Activated CD4-positive, alpha-beta T cell treated with anti-CD3 and anti-CD28 coated beads, Interleukin-2, amount 50 U/mL, for 48 hours (primary cell): ENCODE measurements around the gene BARX2.

Experiments used
- DNase-seq, 2 experiments: peaks; one replicate each; pipeline ENCODE4 v3.0.0-alpha.2; 2020

Gene BARX2

GRCh38 chr11:129374081-129374992 is 1.3 kb upstream of the BARX2 start:
- peak in 1 of 2 experiments; percentile 15 for DNase-seq

GRCh38 chr11:129374993-129375750 is 476 bp upstream of the BARX2 start:
- DNase-seq = peak; percentile 28 to 45

DNA sequence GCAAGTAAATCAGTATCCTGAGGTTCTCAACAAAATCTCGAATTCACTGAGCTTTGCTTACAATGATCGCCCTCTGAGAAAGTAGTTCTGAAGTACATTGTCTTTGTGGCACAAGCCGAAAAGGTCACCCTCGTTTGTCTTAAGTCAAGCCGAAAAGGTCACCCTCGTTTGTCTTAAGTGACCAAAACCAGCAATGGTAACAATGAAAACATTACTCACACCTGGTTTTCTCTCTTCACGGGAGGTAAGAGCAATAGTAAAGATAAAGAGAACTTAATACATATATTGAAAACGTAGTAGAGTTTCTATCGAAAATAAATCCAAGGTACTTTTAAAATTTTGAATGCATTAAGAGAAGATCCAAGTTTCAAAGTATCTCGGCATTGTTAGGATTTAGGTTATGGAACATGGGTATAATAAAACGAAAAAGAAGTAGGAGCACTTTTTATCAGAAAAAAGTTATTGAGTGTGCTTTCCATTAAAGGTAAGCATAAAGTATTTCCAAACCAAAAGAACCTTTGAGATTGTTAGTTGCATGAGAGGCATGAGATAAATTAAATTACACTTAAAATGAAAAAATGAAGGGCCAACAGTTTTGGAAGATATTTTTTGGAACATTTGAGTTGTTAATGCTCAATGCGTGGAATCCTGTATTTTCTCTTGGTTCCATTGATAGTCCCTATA is 1.2 kb downstream of the BARX2 start:
- DNase-seq = no peak

DNA sequence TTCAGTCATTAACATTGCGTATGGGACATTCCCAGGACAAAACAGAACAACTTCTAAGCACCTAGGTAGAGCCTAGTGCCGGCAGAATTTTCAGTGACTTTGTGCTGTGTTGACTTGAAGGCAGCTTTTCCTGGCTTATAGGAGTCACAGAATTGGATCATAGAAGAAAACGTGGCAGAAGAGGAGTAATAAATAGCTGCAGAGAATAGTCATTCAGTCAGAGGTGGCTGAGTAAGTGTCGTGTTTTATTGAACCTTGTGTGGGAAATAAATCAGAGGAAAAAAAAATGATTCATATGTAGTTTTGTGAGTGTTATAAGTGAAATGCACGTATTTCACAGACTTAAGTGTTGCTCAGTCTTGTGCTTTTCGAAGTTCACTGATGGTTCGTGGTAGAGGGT is 2.1 kb downstream of the BARX2 start:
- DNase-seq = no peak

DNA sequence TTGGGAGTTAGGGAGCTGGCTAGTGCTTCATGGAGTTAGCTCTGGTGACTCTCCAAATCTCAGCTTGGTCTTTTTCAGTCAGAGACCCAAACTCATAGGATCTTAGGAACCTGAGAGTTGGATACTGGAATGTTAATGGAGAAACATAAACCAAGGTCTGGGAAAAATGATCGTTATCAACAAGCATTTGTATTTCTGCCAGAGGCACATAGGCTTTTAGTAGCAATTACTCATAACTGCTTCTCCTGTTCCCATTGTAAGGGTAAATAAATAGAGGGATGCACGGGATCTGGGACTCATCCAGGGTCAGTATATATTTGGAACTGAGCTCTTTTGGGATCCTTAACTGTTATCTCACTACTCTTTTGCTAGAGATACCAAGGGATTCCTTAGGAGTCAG is 4.8 kb downstream of the BARX2 start:
- no peak for DNase-seq

DNA sequence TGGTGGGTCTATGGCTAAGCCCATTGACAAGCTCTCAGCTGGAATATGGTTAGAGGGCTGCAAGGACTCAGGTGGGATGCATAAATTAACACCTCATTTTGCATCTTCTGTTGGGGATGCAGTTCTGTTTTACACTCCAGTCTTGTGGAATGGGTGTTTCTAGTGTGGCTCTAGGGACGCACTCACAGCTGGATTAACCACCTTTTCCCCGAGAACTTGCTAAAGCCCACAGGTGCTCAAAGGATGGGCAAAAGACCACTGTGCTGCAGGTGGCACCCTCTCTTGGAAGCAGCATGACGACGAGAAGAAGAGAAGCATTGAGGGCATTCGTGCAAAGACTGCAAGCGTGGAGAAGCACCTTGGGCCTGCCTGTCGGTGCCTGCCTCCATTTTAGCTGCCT is 6.9 kb downstream of the BARX2 start:
- DNase-seq = no peak

DNA sequence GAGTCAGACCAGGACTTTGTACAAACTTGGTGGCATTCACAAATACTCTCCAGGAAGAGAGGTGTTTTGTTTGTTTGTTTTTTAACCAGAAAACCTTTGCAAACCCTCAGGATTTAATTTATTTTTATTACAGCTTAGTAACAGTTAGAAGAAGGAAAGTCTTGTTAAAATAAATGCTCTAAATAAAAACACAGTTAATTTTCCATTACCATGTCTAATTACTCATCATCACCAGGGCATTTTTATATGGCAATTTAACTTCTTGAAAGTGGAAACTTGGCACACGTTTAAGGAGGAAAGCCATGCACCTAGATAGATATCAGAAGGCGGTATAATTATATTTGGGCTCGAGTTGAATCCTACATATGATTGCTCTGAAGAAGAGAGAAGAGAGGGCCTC is 7.4 kb downstream of the BARX2 start:
- DNase-seq = no peak

GRCh38 chr11:129383502-129383901 is 7.9 kb downstream of the BARX2 start:
- DNase-seq = no peak

DNA sequence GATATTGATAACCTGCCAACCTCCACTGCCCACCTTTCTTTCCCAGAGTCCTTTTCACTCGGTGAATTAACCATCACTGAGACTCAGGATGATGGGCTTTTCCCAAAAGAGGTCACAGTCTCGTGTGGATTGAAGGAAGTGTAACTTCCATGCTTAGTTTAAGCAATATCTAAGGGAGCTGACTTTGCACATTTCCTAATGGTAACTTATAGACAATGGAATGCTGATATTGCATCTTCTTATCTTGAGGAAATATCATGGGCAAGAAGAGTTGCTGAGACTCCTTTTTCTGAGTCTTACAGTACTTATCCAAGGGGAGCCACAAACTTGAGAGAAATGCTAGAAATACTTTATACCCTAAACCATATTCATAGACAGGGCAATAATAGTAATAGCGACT is 8.8 kb downstream of the BARX2 start:
- DNase-seq = no peak

- no peak for DNase-seq
Observed at GRCh38 chr11:129385801-129386200, 10.2 kb downstream of the BARX2 start.

- DNase-seq = no peak
Observed at GRCh38 chr11:129386795-129387397, 11.2 kb downstream of the BARX2 start.

- DNase-seq = no peak
Observed at GRCh38 chr11:129387434-129387833, 11.8 kb downstream of the BARX2 start.

DNA sequence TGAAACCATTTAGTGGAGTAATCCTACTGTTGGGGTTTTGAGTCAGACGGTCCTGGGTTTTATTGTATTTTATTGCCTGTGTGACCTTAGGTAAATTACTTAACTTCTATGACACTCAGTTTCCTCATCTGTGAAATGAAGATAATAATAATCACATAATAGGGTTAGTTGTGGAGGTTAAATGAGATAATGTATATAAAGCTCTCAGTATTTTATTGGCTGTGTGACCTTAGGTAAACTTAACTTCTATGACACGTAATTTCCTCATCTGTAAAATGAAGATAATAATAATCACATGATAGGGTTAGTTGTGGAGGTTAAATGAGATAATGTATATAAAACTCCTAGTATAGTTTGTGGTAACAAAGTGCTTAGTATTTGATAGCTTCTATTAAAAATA is 13.2 kb downstream of the BARX2 start:
- DNase-seq = no peak

GRCh38 chr11:129390303-129390821 is 14.7 kb downstream of the BARX2 start:
- no peak for DNase-seq

DNA sequence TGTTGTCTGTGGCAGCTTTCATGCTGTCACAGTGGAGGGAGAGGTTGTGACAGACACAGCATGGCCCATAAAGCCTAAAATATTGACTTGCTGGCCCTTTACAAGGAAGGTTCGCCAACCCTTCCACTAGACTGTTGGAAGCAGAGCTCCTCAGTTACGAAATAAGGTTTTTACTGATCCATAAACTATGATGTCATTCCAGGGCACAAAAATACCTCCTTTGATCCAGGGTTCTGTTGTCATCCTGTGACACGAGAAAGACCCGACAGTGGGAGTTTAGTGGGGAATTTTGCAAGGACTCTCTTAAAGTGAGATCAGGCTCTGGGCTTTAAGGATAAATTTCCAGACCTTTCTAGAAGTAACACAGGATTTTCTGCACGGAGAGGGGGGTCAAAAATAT is 15.7 kb downstream of the BARX2 start:
- no peak for DNase-seq

- no peak for DNase-seq
Observed at GRCh38 chr11:129391821-129392220, 16.2 kb downstream of the BARX2 start.

DNA sequence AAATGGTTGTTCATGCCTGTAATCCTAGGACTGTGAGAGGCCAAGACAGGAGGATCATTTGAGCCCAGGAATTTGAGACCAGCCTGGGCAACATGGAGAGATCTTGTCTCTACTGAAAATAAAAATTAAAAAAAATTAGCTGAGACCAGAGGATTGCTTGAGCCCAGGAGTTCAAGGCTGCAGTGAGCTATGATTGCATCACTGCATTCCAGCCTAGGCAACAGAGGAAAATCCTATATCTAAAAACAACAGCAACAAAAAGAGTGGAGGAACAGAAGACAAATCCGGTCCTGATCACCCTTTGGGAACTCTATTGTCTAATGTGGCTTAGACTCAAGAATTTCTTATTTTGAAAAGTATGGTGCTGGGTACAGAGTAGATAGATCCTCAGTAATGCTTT is 17.3 kb downstream of the BARX2 start:
- no peak for DNase-seq

- no peak for DNase-seq
Observed at GRCh38 chr11:129394709-129395108, 19.1 kb downstream of the BARX2 start.

GRCh38 chr11:129395432-129395831 is 19.8 kb downstream of the BARX2 start:
- no peak for DNase-seq

DNA sequence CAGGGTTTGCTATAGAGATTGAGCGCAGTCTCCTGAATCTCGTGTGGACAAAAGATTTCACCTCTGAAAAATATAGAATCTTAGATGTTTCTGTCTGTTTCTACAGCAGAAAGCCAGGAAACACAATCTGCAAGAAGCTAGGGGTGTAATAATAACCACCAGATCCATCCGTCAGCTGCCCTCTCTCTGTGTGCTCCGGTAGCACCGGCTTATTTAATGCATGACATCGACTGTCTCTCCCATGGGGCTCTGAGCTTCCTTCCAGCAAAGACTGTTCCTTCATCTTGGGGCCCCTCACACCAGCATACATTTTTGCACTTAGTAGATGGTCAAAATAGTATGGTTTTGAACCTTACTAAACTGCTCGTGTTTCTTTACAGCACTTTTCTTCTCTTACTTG is 20.2 kb downstream of the BARX2 start:
- no peak for DNase-seq

- no peak for DNase-seq
Observed at GRCh38 chr11:129396454-129396853, 20.8 kb downstream of the BARX2 start.

GRCh38 chr11:129402206-129403171 is 26.8 kb downstream of the BARX2 start:
- no peak for DNase-seq
